Fibroblast of peridontal ligament (primary cell): ENCODE data around the gene TMEM182.

ENCODE experiments used
- DNase-seq: peaks from one replicate; pipeline ENCODE4 v3.0.0-alpha.2; 2010; ENCODE audit errors: extremely low read depth

The TMEM182 gene

GRCh38 chr2:102801858-102802699 is 40.2 kb downstream of the TMEM182 start:
- no peak for DNase-seq

- DNase-seq = no peak
These were observed 41.4 kb downstream of the TMEM182 start for GRCh38 chr2:102803041-102803896.

GRCh38 chr2:102803897-102804217 is 42.0 kb downstream of the TMEM182 start:
- no peak for DNase-seq

- peak; percentile 69 for DNase-seq
These were observed 44.5 kb downstream of the TMEM182 start for GRCh38 chr2:102806250-102806837.

GRCh38 chr2:102809291-102810189 is 47.7 kb downstream of the TMEM182 start:
- no peak for DNase-seq

- no peak for DNase-seq
These were observed 53.5 kb downstream of the TMEM182 start for GRCh38 chr2:102815285-102815684.

GRCh38 chr2:102826904-102827303 is 65.1 kb downstream of the TMEM182 start:
- DNase-seq = peak; percentile 10

GRCh38 chr2:102832789-102833188 is 71.0 kb downstream of the TMEM182 start:
- DNase-seq = no peak

- DNase-seq = no peak
These were observed 72.9 kb downstream of the TMEM182 start for GRCh38 chr2:102834523-102835273.

GRCh38 chr2:102837626-102838198 is 75.9 kb downstream of the TMEM182 start:
- no peak for DNase-seq

- peak; percentile 59 for DNase-seq
These were observed 78.0 kb downstream of the TMEM182 start for GRCh38 chr2:102839668-102840388.

GRCh38 chr2:102841107-102841840 is 79.4 kb downstream of the TMEM182 start:
- DNase-seq = peak; percentile 29

- DNase-seq = no peak
These were observed 82.1 kb downstream of the TMEM182 start for GRCh38 chr2:102843764-102844443.

- DNase-seq = no peak
These were observed 83.1 kb downstream of the TMEM182 start for GRCh38 chr2:102844911-102845310.

- DNase-seq = peak; percentile 5
These were observed 86.6 kb downstream of the TMEM182 start for GRCh38 chr2:102848366-102848839.

GRCh38 chr2:102850888-102851287 is 89.1 kb downstream of the TMEM182 start:
- no peak for DNase-seq

- DNase-seq = no peak
These were observed 91.0 kb downstream of the TMEM182 start for GRCh38 chr2:102852867-102853266.
